GM21529 (cell line): Measurements from ENCODE around the gene GPNMB.
"Not testable (repeated sequence)": the region's sequence is repeated elsewhere in the genome, so short reads cannot be mapped to it uniquely, and the experiment has no call there.

Experiments
- ATAC-seq: cut with Tn5 transposase; IDR thresholded peaks from one replicate; pipeline ENCODE4 v1.9.1; 2021; ENCODE audit not compliant: unreplicated experiment

GPNMB gene

GRCh38 chr7:23298141-23298881 lies 51.7 kb downstream of the GPNMB start:
- ATAC-seq, result no peak

- ATAC-seq, result peak; percentile 100
Measured at GRCh38 chr7:23298885-23299769, 52.6 kb downstream of the GPNMB start, which contains the start of gene MALSU1. Gene MALSU1, plus strand, starts transcription at chr7:23299339. Its CDS starts 14 bp downstream, at chr7:23299353.

GRCh38 chr7:23299770-23300300 lies 53.3 kb downstream of the GPNMB start:
- ATAC-seq, result peak; percentile 8

GRCh38 chr7:23306936-23307521 lies 60.5 kb downstream of the GPNMB start:
- no peak for ATAC-seq

- no peak for ATAC-seq
Measured at GRCh38 chr7:23308754-23309153, 62.2 kb downstream of the GPNMB start.

- not testable (repeated sequence) for ATAC-seq
Measured at GRCh38 chr7:23312141-23312540, 65.6 kb downstream of the GPNMB start.

GRCh38 chr7:23315366-23315765 lies 68.8 kb downstream of the GPNMB start:
- ATAC-seq, result no peak
